GM18508 (cell line): Measurements from ENCODE around the gene ZNF383.
A peak's percentile ranks its signal among the peaks of the same experiment; 100 is the strongest.
"Not testable (repeated sequence)": the region's sequence is repeated elsewhere in the genome, so short reads cannot be mapped to it uniquely, and the experiment has no call there.

Experiments used
- ATAC-seq: cut with Tn5 transposase; IDR thresholded peaks from one replicate; pipeline ENCODE4 v1.9.1; 2021; ENCODE audit warnings: moderate number of reproducible peaks; ENCODE audit not compliant: insufficient read depth, unreplicated experiment

ZNF383 gene

GRCh38 chr19:37217775-37218591 lies at the start of gene ZNF383:
Gene ZNF383, plus strand, starts transcription at chr19:37218214. Its CDS starts 12,240 bp downstream, at chr19:37230454.
- peak; percentile 58 for ATAC-seq

GRCh38 chr19:37172368-37173366 lies 45.3 kb upstream of the ZNF383 start, which contains the start of gene ZNF585A:
Gene ZNF585A, minus strand, starts transcription at chr19:37172695. Its CDS starts 2,785 bp downstream, at chr19:37169910.
- ATAC-seq: peak; percentile 97

DNA sequence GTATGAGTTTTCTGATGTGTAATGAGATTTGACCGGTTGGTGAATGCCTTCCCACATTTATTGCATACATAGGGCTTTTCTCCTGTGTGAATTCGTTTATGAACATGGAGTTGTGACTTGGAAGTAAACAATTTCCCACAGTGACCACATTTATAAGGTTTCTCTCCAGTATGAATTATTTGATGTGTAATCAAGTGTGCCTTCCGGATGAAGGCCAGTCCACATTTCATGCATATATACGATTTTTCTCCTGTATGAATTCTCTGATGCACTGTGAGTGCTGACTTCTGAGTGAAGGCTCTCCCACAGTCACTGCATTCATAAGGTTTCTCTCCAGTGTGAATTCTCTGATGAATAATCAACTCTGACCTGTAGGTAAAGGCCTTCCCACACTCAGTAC lies 31.9 kb upstream of the ZNF383 start:
- not testable (repeated sequence) for ATAC-seq

DNA sequence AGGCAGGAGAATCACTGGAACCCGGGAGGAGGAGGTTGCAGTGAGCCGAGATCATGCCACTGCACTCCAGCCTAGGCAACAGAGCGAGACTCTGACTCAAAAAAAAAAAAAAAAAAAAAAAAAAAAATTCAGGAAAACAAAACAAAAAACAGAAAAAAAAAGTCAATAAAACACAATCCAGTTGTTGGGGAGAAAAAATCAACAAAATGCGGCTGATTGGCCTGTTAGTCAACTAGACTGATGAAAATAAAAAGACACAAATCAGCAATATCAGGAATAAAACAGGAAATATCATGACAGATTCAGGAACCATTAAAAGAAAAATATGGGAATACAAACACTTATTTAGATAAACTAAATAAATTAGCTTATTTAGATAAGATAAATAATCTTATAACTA lies 22.8 kb upstream of the ZNF383 start:
- ATAC-seq: not testable (repeated sequence)

- not testable (repeated sequence) for ATAC-seq
Observed at GRCh38 chr19:37197115-37197514, 20.9 kb upstream of the ZNF383 start.

DNA sequence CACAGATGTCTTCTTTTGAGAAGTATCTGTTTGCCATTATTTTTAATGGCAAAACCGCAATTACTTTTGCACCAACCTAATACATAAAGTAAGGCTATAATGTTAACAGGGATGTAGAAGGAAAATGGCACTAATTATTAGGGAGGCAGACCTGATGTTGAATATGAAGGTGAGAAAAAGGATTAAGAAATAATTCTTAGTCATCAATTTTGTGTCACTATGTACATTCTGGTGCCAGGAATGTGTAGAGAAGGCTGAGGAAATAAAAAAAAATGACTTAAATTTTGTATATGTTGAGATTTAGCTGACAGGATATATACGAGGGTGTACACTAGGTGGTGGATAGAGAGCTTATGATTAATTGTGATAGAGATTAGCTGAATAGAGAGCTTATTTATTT lies 20.2 kb upstream of the ZNF383 start:
- no peak for ATAC-seq

- ATAC-seq: no peak
Observed at GRCh38 chr19:37217480-37217774, 587 bp upstream of the ZNF383 start.

DNA sequence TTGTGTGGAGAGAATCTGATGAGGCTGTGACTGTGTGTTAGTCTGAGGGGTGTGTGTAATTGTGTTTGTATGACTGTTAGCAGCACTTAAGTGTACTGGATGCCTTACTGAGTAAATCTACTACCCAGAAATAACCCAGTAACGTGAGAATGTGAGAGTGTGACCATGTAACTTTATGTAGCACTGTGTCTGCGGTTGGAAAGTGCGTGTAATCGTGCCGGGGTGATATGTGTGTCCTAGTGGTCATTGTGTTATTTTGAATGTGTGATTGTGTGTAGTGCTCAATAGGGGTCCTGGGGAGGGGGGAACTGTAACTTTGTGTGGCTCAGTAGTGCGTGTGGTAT lies 550 bp downstream of the ZNF383 start:
- ATAC-seq: no peak

DNA sequence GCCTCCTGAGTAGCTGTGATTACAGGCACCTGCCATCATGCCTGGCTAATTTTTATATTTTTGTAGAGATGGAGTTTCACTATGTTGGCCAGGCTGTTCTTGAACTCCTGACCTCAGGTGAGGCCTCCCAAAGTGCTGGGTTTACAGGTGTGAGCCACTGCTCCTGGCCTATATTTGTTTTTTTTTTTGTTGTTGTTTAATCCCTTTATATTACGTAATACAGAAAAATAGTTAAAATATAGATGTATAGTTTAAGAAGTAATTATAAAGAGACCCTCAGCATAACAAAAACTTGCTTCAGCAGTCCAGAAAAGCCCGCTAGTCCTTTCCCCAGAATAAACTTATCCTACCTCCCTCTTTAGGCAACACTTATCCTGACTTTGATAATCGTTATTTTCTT lies 2.4 kb downstream of the ZNF383 start:
- no peak for ATAC-seq

DNA sequence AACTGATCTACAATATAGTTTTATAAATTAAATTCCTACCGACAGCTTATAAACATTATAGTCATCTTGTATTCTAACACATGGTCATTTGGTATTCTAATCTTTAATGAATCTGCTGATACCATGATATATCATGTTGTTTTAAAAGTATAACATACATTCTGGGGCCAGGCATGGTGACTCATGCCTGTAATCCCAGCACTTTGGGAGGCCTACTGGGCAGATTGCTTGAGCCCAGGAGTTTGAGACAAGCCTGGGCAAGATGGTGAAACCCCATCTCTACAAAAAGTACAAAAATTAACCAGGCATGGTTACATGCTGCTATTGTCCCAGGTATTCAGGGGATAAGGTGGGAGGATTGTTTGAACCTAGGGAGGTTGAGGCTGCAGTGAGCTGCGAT lies 3.1 kb downstream of the ZNF383 start:
- ATAC-seq: no peak

DNA sequence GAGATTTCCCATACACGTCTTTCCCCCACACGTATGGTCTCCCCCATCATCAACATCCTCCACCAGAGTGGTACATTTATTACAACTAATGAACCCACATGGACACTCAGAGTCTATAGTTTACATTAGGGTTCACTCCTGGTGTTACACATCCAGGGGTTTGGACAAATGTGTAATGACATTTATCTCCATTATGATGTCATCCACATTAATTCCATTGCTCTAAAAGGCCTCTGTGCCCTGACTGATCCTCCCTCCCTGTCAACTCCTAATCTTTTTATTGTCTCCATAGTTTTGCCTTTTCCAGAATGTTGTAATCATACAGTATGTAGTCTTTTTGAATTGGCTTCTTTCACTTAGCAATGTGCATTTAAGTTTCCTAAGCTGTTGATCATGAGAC lies 8.2 kb downstream of the ZNF383 start:
- no peak for ATAC-seq

DNA sequence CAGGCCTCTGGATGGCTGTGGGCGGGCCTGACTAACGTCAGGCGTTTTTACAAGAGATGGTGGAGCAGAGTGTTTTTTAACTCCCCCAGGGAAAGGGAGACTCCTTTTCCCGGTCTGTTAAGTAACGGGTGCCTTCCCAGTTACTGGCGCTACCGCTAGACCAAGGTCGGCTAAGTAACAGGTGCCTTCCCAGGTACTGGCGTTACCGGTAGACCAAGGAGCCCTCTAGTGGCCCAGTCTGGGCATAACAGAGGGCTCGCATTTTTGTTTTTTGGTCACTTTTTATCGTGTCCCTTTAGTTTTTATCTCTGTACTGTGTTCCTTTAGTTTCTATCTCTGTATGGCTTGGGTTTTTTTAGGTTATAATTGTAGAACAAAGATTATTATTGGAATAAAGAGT lies 10.0 kb downstream of the ZNF383 start:
- no peak for ATAC-seq

DNA sequence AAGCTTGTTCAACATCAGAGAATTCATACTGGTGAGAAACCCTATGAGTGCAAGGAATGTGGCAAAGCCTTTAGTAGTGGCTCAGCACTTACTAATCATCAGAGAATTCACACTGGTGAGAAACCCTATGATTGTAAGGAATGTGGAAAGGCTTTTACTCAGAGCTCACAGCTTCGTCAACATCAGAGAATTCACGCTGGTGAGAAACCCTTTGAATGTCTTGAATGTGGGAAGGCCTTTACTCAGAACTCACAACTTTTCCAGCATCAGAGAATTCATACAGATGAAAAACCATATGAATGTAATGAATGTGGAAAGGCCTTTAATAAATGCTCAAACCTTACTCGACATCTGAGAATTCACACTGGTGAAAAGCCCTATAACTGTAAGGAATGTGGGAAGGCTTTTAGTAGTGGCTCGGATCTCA lies 25.2 kb downstream of the ZNF383 start:
- ATAC-seq: no peak

DNA sequence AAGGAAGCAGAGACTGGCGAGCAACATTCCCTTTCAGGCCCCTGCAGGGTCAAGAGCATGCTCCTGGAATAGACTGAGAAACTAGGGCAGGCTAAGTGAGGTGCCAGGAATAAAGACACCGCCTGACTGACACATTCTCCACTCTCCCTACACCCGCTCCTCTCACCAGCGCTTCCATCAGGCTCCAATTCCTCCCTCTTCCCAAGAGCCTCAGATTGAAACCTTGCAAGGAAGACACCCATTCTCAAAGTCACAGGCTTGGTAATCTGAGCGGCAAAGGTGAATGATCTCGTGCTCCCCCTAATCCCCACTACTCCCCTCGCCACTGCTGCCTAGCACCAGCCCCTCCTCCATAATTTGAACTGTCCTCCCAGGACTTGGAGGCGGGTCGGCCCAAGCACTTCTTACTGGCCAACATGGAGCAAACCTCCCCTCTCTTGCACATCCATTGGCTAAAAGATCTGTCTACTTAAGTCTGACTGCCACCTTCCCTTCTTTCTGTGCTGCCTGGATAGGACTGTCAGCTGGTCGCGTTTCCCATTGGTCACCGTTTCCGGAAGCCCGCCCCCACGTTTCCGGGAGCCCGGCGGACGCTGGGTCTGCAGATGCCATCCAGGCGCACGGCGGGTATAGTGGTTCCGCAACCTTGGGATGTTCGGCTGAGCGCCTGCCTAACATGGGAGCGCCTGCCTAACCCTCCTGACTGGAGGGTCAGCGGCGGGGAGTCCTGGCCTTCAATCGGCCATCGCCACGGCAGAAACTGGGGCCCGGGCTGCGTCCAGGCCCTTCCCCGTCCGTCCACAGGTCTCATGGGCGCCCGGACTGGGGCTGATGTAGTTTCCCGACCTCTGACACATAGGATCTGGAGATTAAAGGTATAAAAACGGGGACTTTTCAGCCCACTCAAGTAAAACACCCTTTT lies 33.6 kb downstream of the ZNF383 start:
- ATAC-seq: no peak

DNA sequence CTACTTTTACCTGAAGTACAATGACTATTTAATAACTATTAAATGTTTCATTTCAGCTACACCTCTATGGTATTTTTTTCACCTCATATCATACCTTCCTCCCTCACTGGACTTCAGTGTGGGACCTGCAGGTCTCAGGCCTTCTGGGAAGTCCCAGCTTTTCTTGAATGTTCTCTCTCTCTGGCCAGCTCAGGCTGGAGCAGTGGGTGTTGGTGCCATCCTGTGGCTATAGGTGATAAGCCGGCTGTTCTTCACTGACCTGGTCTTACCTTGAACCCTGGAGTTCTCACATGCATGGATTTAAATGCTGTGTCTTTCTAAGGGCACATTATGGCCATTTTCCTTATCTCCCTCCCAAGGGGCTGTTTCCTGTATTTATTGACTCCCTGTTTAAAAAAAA lies 45.0 kb downstream of the ZNF383 start:
- not testable (repeated sequence) for ATAC-seq

DNA sequence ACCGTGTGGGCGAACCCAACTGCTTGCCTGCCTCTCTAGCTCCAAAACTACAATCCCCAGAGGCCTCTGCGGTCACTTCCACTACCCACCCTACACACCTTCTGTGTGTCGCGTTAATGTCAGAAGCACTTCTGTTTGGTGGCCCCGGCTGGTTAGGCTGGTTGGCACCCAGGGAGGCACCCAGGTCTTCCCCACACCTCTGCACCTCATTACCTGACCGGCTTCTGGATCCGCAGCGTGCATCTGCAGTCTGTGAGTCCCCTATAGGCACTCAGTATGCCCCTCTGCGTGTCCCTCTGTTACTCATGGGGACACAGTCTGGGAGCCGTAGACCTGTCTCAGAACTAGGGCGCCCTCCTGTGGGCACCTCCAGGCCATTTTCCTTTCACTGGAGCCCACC lies 49.0 kb downstream of the ZNF383 start:
- not testable (repeated sequence) for ATAC-seq

- not testable (repeated sequence) for ATAC-seq
Observed at GRCh38 chr19:37267755-37268154, 49.7 kb downstream of the ZNF383 start.

- ATAC-seq: not testable (repeated sequence)
Observed at GRCh38 chr19:37280656-37281055, 62.6 kb downstream of the ZNF383 start.

DNA sequence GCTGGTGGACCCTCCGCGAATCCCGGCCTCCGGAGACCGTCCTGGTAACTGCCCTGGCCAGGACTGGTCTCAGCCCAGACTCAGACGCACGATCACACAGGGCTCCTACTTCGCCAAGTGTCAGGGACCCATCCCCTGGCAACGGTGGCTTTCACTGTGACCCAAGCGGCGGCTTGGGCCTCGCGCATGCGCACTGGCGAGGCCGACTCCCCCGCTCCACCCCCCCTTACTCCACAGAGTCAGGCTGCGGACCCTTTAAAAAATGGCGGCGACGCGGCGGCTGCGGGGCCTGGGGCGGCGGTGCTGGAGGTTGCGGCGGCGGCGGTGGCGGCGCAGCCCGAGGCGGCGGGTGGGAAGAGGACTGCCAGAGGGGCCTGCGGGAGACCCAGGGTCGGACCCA lies 66.0 kb downstream of the ZNF383 start:
- not testable (repeated sequence) for ATAC-seq

DNA sequence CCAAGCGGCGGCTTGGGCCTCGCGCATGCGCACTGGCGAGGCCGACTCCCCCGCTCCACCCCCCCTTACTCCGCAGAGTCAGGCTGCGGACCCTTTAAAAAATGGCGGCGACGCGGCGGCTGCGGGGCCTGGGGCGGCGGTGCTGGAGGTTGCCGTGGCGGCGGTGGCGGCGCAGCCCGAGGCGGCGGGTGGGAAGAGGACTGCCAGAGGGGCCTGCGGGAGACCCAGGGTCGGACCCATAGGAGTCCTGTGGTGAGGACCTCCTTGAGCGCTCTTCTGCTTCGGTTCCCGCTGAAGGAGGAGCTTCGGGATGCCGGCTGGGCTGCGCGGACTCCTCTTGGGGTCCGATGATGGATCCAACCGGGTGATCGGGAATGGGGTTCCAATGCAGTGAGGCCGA lies 71.2 kb downstream of the ZNF383 start:
- not testable (repeated sequence) for ATAC-seq
